Nucleus accumbens (tissue), 56 donors: ENCODE results near the gene MYH1.

Experiments
- DNase-seq, 56 donors: peaks; one replicate each; lab custom pipeline; 2025; lab: John Stamatoyannopoulos, UW

MYH1 gene

GRCh38 chr17:10492004-10492403 lies 26.3 kb downstream of the MYH1 start:
- DNase-seq, result no peak

- no peak for DNase-seq
Measured at GRCh38 chr17:10482252-10482651, 36.1 kb downstream of the MYH1 start.

- no peak for DNase-seq
Measured at GRCh38 chr17:10477701-10478100, 40.6 kb downstream of the MYH1 start.

- no peak for DNase-seq
Measured at GRCh38 chr17:10474536-10474935, 43.8 kb downstream of the MYH1 start.

- DNase-seq, result no peak
Measured at GRCh38 chr17:10471858-10472257, 46.5 kb downstream of the MYH1 start.

GRCh38 chr17:10469459-10469858 lies 48.9 kb downstream of the MYH1 start, which contains the start of gene MYH4:
Gene MYH4, minus strand, starts transcription at chr17:10469559. Its CDS starts 2,814 bp downstream, at chr17:10466745.
- DNase-seq, result no peak

GRCh38 chr17:10463402-10463801 lies 54.9 kb downstream of the MYH1 start:
- DNase-seq, result no peak

- no peak for DNase-seq
Measured at GRCh38 chr17:10460062-10460461, 58.3 kb downstream of the MYH1 start.

GRCh38 chr17:10458701-10459100 lies 59.6 kb downstream of the MYH1 start:
- no peak for DNase-seq

GRCh38 chr17:10457952-10458351 lies 60.4 kb downstream of the MYH1 start:
- no peak for DNase-seq

- DNase-seq, result no peak
Measured at GRCh38 chr17:10447026-10447931, 71.1 kb downstream of the MYH1 start.
